Measurements from ENCODE around the gene PDPK1. TPM values are rescaled to one million over a fixed set of nuclear protein-coding genes. Genes with fewer than 3 reads are reported as not detected.
A peak's percentile ranks its signal among the peaks of the same experiment; 100 is the strongest.
"Not testable (repeated sequence)": the region's sequence is repeated elsewhere in the genome, so short reads cannot be mapped to it uniquely, and the experiment has no call there.

The PDPK1 gene
- total RNA-seq, 1 experiment from 2014 or later: 10.1 TPM

DNA sequence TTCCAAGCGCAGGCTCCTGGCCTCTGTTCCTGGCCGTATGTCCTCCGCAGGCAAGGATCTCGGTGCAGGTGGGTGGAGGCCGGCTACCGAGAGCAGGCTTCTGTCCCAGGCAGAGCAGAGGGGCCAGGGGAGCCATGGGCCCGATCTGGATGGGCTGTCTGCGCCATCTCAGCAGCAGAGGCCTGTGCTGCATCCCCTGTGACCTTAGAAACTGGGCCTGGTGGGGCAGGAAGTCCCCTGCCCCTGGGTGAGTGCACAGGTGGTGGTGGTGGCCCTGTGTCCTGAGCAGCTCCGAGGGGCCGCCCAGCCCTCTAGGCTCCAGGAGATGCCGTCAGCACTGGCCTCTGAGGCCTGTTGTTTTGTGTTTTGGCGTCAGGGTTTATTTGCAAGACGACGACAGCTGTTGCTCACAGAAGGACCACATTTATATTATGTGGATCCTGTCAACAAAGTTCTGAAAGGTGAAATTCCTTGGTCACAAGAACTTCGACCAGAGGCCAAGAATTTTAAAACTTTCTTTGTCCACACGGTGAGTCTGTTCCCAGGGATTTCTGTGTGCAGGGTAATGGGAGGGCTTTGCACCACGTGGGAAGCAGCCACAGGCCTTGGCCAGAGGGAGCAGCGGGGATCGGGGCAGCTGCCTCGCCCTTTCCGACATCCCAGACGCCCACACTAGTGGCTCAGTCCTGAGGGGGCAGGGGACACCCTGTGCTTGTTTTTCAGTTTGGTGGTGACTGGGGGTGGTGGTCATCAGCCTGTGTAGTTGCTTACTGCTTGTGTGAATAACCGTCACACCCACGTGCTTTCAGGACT, 59.1 kb downstream of the PDPK1 start:
- in situ Hi-C loops (cut with HindIII; ENCODE audit: low pct_unique_long_range_greater_than_20kb, low sequenced_read_pairs): no loop called here
- DNase-seq (ENCODE audit: low read depth): no peak

DNA sequence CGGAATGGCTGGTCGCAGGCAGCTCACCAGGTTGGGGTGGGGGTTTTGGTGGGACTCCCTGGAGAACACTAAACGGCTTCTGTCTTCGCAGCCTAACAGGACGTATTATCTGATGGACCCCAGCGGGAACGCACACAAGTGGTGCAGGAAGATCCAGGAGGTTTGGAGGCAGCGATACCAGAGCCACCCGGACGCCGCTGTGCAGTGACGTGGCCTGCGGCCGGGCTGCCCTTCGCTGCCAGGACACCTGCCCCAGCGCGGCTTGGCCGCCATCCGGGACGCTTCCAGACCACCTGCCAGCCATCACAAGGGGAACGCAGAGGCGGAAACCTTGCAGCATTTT, 59.7 kb downstream of the PDPK1 start:
- no peak for DNase-seq (ENCODE audit: low read depth)
- in situ Hi-C loops (cut with HindIII; ENCODE audit: low pct_unique_long_range_greater_than_20kb, low sequenced_read_pairs): no loop called here

DNA sequence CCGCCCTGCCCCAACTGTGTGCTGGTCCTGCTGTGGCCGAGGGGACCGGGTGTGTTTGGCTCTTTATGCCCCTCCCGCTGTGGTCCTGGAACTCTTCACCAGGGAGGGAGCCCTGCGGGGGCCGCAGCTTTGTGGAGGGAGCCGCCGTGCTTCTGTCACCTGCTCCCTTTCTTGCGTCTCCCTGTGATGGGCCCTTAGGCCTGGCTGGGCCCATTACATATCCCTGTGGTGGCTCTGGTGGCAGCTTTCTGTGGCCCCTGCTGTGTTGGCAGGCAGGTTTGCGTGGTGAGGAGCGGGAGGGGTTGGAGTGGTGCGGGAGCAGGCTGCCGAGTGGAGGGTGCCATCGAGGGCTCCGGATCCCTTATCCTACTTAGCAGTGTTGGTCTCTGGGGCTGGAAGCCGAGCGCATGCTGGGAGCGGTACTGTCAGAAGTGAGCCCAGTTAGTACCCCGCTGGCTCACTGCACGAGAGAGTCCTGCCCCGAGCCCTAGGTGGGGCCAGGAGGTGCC, 60.4 kb downstream of the PDPK1 start:
- in situ Hi-C loops (cut with HindIII; ENCODE audit: low pct_unique_long_range_greater_than_20kb, low sequenced_read_pairs): no loop called here
- no peak for DNase-seq (ENCODE audit: low read depth)

DNA sequence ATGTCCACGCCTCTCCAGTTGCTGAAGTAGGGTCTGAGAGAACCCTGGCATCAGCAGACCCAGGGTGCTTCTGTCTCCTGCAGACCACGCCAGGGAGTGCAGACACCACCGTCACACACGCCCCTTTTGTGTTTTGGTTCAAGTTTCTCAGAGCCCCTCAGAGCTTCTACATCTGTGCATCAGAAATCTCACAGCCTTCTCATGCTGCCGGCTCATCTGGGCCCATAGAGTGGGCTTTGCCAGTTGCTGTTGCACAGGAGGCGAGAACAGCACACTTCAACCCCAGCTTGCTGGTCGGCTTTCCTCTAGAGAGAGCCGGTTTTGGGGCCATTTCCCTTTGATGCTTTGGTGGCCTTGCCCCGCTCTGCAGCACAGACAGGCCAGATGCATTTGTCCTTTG, 60.9 kb downstream of the PDPK1 start:
- in situ Hi-C loops (cut with HindIII; ENCODE audit: low pct_unique_long_range_greater_than_20kb, low sequenced_read_pairs): no loop called here
- no peak for DNase-seq (ENCODE audit: low read depth)

DNA sequence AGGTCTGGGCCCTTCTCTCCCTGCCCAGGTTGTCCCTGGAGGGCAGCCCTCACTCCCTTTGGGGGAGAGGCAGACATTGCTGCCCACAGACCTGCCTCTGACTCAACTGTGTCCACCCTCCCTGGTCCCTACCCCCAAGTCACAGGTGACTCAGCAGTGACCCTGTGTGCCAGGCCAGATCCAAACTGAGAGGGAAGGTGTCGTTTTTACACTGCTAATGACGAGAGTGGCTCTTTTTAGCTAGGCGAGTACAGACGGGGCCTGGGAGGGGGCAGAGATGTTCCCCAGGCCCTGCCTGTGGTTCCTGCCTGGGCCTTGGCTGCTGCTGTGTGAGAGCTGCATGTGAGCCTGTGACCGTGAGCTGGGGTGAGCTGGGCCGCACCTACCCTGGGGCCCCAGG, 61.3 kb downstream of the PDPK1 start:
- DNase-seq (ENCODE audit: low read depth); in situ Hi-C loops (cut with HindIII; ENCODE audit: low pct_unique_long_range_greater_than_20kb, low sequenced_read_pairs): not testable (repeated sequence)

DNA sequence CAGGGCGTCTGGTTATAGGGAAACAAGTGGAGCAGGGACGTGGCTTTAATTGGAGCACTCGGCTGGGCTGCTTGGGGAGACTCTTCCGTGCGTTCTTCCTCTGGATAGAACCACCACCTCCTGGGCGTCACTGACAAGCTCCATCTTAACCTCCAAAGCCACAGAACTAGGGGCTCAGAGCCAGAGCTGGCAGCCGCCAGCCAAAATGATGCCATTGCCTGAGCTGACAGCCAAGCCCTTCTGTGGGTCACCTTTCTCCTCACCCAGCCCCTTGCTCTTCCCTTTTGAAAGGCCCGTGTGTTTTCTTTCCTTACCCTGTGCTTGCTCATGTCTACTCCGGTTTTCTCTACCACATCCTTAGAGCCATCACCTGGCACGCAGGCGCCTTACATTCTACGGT, 62.0 kb downstream of the PDPK1 start:
- DNase-seq (ENCODE audit: low read depth); in situ Hi-C loops (cut with HindIII; ENCODE audit: low pct_unique_long_range_greater_than_20kb, low sequenced_read_pairs): not testable (repeated sequence)

DNA sequence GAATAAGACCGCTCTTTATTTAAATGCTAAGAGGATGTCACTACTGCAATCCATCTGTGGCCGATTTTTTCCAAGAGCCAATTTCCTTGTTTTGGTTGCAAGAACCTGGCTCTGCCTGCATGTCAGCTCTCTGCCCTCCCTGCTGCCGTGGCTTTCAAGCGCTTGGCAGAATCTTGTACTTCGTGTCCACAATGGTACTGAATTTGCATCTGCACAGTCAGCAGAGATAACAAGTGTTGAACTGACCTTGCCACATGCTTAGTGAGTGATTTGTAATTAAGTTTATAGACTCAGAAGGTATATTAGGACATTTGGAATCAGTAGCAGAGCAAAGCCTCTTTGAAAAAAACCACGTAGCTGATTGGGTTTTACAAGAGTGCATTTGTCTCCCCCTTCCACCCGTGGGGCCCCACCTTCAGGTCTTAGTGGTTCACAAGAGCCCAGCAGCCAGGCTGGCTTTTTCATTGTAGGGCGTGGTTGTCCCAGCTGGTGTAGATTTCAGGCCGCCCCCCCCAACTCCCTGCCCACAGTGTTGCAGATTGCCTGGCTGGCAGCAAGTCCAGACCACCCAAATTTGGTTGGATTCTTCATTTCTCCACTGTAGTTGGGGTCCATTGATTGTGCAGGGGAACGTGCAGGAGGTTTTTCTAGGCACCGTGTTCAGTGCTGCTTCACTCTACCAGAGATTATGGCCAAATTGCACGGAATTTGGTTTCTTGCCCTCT, 63.6 kb downstream of the PDPK1 start:
- DNase-seq (ENCODE audit: low read depth); in situ Hi-C loops (cut with HindIII; ENCODE audit: low pct_unique_long_range_greater_than_20kb, low sequenced_read_pairs): not testable (repeated sequence)

DNA sequence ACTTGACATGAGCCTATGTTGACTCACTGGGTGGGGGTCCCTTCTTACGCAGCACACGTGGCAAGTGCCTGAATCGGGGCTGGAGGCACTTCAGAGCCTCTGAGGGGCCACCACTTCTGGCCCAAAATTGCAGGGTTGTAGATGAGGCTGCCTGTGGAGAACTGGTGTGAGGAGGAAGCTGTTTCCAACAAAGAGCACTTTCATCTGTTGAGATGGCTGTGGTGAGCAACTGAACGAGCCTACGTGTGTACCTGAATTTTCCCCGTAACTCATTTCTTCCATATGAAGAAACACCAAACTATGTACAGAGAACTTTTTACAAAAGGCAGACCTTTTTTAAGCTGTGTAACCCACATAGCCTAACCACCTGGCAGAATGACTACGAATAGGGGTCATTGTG, 64.4 kb downstream of the PDPK1 start:
- DNase-seq (ENCODE audit: low read depth); in situ Hi-C loops (cut with HindIII; ENCODE audit: low pct_unique_long_range_greater_than_20kb, low sequenced_read_pairs): not testable (repeated sequence)

DNA sequence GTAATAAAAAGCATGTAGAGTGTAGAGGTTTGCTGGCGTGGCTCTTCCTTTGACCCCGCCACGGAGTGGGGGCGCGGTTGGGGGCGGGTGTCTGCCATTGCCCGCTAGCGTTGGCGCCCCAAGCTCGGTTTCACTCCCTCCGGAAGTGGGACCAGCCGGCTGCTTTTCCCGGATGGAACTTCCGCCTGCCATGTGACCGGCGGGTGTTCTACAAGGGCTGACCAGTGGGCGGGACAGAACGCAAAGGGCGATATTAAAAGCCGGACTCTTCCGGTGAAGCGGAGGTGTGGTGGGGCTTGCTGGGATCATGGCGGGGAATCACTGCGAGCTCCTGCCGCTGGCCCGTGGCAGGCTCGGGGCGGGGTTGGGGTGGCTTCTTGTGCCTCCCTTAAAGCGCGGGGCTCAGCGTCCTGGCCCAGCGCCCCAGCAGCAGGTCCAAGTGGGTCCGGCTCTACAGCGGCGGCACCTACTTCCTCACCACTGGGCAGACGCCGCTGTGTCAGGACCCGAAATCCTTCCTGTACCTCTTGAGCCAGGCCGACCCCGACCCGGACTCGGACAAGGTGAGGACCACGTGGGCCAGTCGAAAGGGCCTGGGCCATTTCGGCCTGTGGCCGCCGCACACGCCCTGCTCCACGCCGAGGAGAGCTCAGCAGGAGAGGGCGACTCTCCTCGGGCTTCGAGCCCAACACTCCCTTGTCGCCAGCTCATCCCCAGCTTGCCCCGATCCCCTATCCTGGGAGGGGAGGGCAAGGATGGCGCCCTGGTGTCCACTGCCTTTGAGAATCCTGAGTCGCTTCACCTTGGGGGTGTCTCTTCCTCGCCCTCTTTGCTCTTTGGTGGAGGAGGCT, 65.6 kb downstream of the PDPK1 start:
- peak; percentile 97 for DNase-seq (ENCODE audit: low read depth)
- in situ Hi-C loops (cut with HindIII; ENCODE audit: low pct_unique_long_range_greater_than_20kb, low sequenced_read_pairs): no loop called here

DNA sequence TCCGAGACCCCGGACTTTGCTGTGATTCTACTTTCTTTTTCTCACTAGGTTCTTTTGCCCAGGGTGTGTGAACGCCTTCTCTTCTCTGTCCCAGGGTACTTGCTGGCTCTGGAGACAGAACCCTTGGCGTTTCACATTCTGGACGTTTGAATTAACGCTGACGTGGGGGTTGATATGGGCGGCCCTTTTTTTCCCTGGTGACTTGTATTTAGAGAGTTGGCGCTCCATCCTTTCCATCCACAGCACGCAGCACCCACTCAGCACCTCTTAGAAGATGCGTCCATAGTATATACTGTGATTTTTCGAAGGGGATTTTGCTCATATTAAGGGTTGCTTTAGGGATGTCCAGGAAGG, 66.2 kb downstream of the PDPK1 start:
- DNase-seq (ENCODE audit: low read depth); in situ Hi-C loops (cut with HindIII; ENCODE audit: low pct_unique_long_range_greater_than_20kb, low sequenced_read_pairs): not testable (repeated sequence)

DNA sequence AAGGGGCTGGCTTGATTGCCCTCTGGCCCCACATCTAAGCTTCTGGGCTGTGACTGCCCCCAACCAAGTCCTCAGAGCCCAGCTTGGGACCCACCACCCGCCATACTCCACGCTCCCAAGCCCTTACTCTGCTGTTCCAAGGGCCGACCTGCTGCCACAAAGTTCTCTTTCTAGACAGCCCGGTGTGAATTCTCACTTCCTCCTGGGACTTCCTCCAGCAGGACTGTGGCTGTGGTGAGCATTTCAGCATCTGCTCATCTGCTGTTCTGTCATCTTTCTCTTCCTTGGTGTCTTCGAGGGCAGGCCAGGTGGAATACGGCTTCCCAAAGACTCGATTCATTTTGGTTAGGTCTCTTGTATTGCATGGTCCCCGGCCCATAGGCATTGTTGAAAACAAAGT, 69.0 kb downstream of the PDPK1 start:
- DNase-seq (ENCODE audit: low read depth); in situ Hi-C loops (cut with HindIII; ENCODE audit: low pct_unique_long_range_greater_than_20kb, low sequenced_read_pairs): not testable (repeated sequence)

DNA sequence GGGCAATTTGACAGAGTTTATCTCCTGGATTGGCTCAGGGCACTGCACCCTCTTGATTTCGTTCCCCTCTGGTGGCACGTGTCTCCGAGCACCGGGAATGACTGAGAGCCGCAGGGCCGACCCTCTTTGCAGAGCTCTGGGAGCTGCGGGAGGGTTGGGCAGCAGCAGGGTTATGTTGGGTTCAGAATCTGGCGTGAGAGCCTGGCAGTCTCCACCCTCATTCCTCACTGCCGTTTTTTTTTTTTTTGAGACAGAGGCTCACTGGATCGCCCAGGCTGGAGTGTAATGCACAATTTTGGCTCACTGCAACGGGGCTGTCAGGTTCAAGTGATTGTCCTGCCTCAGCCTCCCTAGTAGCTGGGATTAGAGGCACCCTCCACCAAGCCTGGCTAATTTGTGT, 71.5 kb downstream of the PDPK1 start:
- in situ Hi-C loops (cut with HindIII; ENCODE audit: low pct_unique_long_range_greater_than_20kb, low sequenced_read_pairs); DNase-seq (ENCODE audit: low read depth): not testable (repeated sequence)

DNA sequence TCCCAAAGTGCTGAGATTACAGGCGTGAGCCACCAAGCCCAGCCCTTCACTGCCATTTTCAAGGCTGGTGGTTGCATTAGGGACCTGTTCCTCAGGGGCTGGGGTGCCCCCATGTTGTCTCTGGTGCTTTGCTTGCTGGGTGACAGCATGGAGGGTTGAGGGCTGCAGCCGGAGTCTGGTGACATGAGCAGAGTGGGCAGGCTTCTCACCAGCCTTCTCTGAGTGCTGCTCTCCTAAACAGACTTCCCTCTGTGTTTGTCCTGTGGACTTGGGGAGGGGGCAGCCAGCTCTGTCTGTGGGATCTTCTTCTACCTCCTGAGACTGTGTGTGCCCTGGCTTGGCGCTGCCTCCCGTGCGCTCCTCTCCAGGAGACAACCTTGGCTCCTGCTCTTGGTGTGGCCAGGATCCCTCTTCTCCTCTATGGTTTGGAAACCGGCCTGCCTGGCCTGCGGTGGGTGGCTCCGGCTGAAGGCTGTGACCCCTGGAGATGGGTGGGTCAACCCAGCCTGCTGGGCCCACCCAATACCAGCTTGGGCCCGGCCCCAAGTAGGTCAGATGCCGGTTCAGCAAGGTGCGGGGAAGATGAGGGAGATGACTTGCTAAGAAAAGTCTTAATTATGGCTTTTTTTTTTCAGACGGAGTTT, 72.1 kb downstream of the PDPK1 start:
- in situ Hi-C loops (cut with HindIII; ENCODE audit: low pct_unique_long_range_greater_than_20kb, low sequenced_read_pairs): no loop called here
- DNase-seq (ENCODE audit: low read depth): no peak

DNA sequence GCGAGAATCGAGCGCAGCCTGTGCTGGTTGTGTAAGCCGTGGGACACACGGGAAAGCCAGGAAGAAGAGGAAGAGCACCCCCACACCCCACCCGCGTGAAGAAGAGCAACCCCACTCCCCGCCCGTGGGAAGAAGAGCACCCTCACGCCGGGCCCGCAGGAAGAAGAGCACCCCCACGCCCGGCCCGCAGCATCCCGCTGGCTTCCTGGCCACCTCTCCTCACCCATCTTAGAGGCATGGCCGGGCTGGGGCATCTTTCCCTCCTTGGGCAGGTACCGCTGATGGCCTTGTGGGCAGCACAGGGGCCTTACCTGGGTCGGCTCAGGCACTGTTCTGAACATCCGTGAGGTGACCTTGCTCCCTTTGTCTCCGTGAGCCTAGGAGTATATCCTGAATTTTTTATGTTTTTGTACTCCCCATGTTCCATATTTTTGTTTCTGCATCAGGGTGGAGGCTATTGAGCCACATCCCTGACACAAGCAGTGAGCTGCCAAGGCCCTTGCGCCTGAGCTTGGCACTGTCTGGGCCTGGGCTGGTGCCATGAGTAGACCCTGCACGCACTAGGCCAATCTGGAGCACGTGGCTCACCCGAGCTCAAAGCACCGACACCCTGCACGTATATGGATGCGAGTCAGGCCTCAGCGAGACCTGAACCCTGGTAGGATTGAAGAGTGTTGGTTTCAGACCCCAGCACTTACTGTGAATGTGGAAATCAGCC, 73.1 kb downstream of the PDPK1 start:
- in situ Hi-C loops (cut with HindIII; ENCODE audit: low pct_unique_long_range_greater_than_20kb, low sequenced_read_pairs): no loop called here

DNA sequence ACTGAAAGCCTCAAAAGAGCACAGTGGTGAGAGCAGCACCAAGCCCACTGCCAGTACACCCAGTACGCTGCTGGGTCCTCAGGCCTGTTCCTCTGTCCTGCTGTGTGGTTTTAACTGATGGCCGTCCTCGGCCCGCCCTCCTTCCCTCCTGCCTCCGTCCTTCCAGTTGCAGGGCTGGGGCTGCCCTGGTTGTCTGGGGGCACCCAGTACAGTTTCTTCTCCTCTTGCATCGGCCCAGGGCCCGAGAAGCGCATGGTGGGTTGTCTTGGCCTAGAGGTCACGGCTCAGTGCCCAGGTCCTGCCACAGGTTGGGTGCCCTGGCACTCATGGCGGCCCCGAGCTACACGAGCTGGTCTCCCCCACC, 73.7 kb downstream of the PDPK1 start:
- in situ Hi-C loops (cut with HindIII; ENCODE audit: low pct_unique_long_range_greater_than_20kb, low sequenced_read_pairs): no loop called here
- no peak for DNase-seq (ENCODE audit: low read depth)

More for the DNA sequence above, 73.1 kb downstream of the PDPK1 start:
- no peak for DNase-seq (ENCODE audit: low read depth)

DNA sequence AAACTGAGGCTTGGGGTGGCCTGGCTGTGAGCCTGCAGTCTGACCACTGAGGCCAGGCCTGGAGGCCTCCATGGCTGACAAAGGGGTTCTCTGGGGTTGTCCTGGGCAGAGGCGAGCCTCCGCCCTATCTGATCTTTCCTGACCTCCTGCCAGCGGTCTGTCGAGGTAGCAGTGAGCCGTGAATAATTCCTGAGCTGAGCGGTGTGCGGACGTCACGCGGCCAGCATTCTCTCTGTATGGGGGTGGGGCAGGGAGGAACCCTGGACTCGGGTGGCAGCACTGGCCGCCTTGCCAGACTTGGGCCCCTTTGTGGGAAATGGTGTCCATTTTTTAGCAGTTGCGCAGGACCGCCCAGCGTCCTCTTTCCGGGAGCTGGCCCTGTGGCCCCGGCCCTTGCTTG, 74.1 kb downstream of the PDPK1 start:
- DNase-seq (ENCODE audit: low read depth); in situ Hi-C loops (cut with HindIII; ENCODE audit: low pct_unique_long_range_greater_than_20kb, low sequenced_read_pairs): not testable (repeated sequence)

DNA sequence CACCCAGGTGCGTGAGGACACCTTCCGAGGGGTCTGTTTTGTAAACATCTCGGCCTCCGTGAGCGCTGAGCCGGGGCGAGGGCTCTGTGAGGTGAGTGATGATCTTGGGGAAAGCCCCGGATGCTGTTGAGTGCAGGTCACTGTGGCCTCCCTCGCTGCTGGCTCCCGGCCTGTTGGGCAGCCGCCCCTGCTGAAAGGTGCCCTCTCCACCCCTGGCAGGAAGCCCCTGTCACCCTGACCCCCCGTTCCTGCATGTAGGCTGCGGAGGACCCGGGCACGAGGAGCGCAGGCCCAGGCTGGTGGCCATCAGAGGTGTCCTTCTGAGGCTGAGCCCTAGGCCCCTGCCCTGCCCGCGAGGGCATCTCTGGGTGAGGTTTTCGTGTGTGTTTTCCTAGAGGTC, 75.4 kb downstream of the PDPK1 start:
- in situ Hi-C loops (cut with HindIII; ENCODE audit: low pct_unique_long_range_greater_than_20kb, low sequenced_read_pairs); DNase-seq (ENCODE audit: low read depth): not testable (repeated sequence)

DNA sequence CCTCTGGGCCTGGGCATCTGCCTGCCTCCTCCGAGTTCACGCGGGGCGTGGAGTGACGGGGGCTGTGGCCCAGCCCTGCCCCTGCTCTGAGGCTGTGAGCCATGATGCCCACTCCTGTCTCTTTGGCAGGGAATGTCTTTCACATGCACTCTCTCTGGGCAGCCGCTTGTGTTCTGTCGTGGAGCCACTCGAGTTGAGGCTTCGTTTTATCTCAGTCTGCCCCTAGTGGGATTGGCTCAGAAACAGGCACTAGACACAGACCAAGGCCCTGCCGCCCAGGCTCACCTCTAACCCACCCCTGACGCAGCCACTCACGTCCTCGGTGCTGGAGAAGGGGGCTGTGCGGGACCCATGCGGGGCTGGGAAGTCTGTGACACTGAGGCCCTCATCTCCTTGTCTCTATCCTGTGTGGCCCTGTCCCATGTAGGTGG, 77.0 kb downstream of the PDPK1 start:
- in situ Hi-C loops (cut with HindIII; ENCODE audit: low pct_unique_long_range_greater_than_20kb, low sequenced_read_pairs): no loop called here
- DNase-seq (ENCODE audit: low read depth): no peak

Measured in Caki2 (cell line).